PC-9 (cell line): ENCODE measurements around the gene SLC9A6. TPM values are rescaled to one million over a fixed set of nuclear protein-coding genes. Genes with fewer than 3 reads are reported as not detected.

Experiments
- BruUV-seq: library from RNA; stranded (reverse); fragments of 400-500 nt; replicated peaks from 2 replicates; lab custom pipeline; 2021; lab: Mats Ljungman, UMichigan
- CTCF ChIA-PET: fragments of 300-600 bp; sonication (Branson Sonifier 250); formaldehyde crosslinking; loops from one replicate; lab custom pipeline; 2022; ENCODE audit warnings: antibody characterized with exemption; lab: Charles Lee
- POLR2A ChIA-PET: fragments of 300-600 bp; sonication (Branson Sonifier 250); formaldehyde crosslinking; loops from one replicate; lab custom pipeline; 2022; ENCODE audit warnings: antibody characterized with exemption; ENCODE audit not compliant: unreplicated experiment; lab: Charles Lee
- DNase-seq, 2 experiments: peaks; one replicate each; pipeline versions ENCODE4 v3.0.0 to v3.0.0-alpha.2; 2015 to 2022; ENCODE audit warnings: mixed read lengths in 1 of 2
- H2AFZ ChIP-seq: fragments of 200-600 bp; sonication (generic); 2 replicates; pipeline ENCODE4 v1.8.1; 2017; ENCODE audit warnings: antibody characterized with exemption
- H3F3A ChIP-seq: fragments of 200-600 bp; sonication (generic); 2 replicates; pipeline ENCODE4 v1.8.1; 2017; ENCODE audit warnings: antibody characterized with exemption, mild to moderate bottlenecking, low read depth; ENCODE audit not compliant: insufficient read depth
- H3K27ac ChIP-seq: fragments of 200-600 bp; sonication (generic); 2 replicates; pipeline ENCODE4 v1.6.1; 2016; ENCODE audit warnings: mixed run types
- H3K27me3 ChIP-seq: fragments of 200-600 bp; sonication (generic); 2 replicates; pipeline ENCODE4 v1.6.1; 2016; ENCODE audit warnings: low read depth, mixed run types; ENCODE audit not compliant: insufficient read depth
- H3K36me3 ChIP-seq: fragments of 200-600 bp; sonication (generic); 2 replicates; pipeline ENCODE4 v1.6.1; 2016; ENCODE audit warnings: low read depth, mixed run types
- H3K4me1 ChIP-seq: fragments of 200-600 bp; sonication (generic); replicated peaks from 2 replicates; pipeline ENCODE4 v1.6.1; 2016; ENCODE audit warnings: mixed run types; ENCODE audit not compliant: insufficient read depth
- H3K4me2 ChIP-seq: fragments of 200-600 bp; sonication (generic); 2 replicates; pipeline ENCODE4 v1.6.1; 2017; ENCODE audit warnings: mixed run types
- H3K4me3 ChIP-seq: fragments of 200-600 bp; sonication (generic); 2 replicates; pipeline ENCODE4 v1.6.1; 2016; ENCODE audit warnings: mixed run types
- H3K79me2 ChIP-seq: fragments of 200-600 bp; sonication (generic); 2 replicates; pipeline ENCODE4 v1.6.1; 2017; ENCODE audit warnings: low read depth, mixed run types
- H3K9me2 ChIP-seq: fragments of 200-600 bp; sonication (generic); 2 replicates; pipeline ENCODE4 v1.8.1; 2017; ENCODE audit warnings: mild to moderate bottlenecking; ENCODE audit not compliant: insufficient read depth
- H3K9me3 ChIP-seq: fragments of 200-600 bp; sonication (generic); 2 replicates; pipeline ENCODE4 v1.8.1; 2016; ENCODE audit warnings: low read depth; ENCODE audit not compliant: insufficient read depth
- H4K20me1 ChIP-seq: fragments of 200-600 bp; sonication (generic); 2 replicates; pipeline ENCODE4 v1.8.1; 2017; ENCODE audit not compliant: insufficient read depth
- CTCF ChIP-seq: fragments of 200-600 bp; sonication (generic); conservative IDR thresholded peaks from 2 replicates; pipeline ENCODE4 v1.6.1; 2017; ENCODE audit warnings: mixed run types, antibody characterized with exemption, mild to moderate bottlenecking, moderate library complexity
- EZH2 ChIP-seq: fragments of 200-600 bp; sonication (generic); IDR thresholded peaks from 2 replicates; pipeline ENCODE4 v1.8.0; 2017; ENCODE audit warnings: antibody characterized with exemption, low read depth
- intact Hi-C: fragments of 100-400 bp; cut with micrococcal nuclease; formaldehyde crosslinking; loops from one replicate; pipeline ENCODE4 v1.10.0; 2022; ENCODE audit not compliant: unreplicated experiment
- total RNA-seq: library from RNA; stranded (reverse); gene quantifications from 2 replicates; pipeline ENCODE4 v1.2.3, GENCODE V29; 2021

Gene SLC9A6
- total RNA-seq, 1 experiment from 2014 or later, result 16.5 TPM

GRCh38 chrX:135984791-135985156 lies 461 bp upstream of the SLC9A6 start:
- Histone ChIP-seq H3K79me2 (no peaks in the 10 kb centered on the region; the same call in 1 of the 2 replicates), H4K20me1 (no peaks in the 10 kb centered on the region), H3K27me3 (0 out of 2 replicates have a peak, but pooled peaks cover under 1% of the 10 kb centered on the region), H3K36me3 (no peaks in the 10 kb centered on the region), H3F3A (no peaks in the 10 kb centered on the region), H3K27ac (no peak overlapping the region), H2AFZ (peak overlapping the region; percentile 89), H3K9me3 (no peaks in the 10 kb centered on the region), H3K4me1 (peaks cover 27% of the 10 kb centered on the region), H3K4me2 (peak overlapping the region; percentile 91), H3K9me2 (no peaks in the 10 kb centered on the region), H3K4me3 (peak overlapping the region; percentile 81)
- intact Hi-C loops, result loop anchor here (1.0 kb wide), 1 partner anchor 7 kb away; no protein-coding TSS in a partner anchor
- no peak for TF ChIP-seq EZH2
- no peak for TF ChIP-seq CTCF
- no TSS peak for BruUV-seq
- DNase-seq, result no peak
- ChIA-PET POLR2A (no interaction called here), CTCF (interaction anchor here (0.7 kb wide), 1 partner anchor 1067 kb away, joined by 10 read pairs; no protein-coding TSS in a partner anchor)

GRCh38 chrX:135985973-135986310 lies 707 bp downstream of the SLC9A6 start:
- no TSS peak for BruUV-seq
- Histone ChIP-seq H3K4me2 (peak overlapping the region; percentile 91), H3K9me3 (no peaks in the 10 kb centered on the region), H3K4me3 (peak overlapping the region; percentile 81), H3K4me1 (peaks cover 27% of the 10 kb centered on the region), H2AFZ (peak overlapping the region; percentile 89), H3K36me3 (no peaks in the 10 kb centered on the region), H3K9me2 (no peaks in the 10 kb centered on the region), H3F3A (no peaks in the 10 kb centered on the region), H3K27ac (no peak overlapping the region), H3K27me3 (no peaks in the 10 kb centered on the region), H4K20me1 (no peaks in the 10 kb centered on the region), H3K79me2 (no peaks in the 10 kb centered on the region; the same call in 1 of the 2 replicates)
- intact Hi-C loops, result loop anchor here (1.0 kb wide), 1 partner anchor 9 kb away; no protein-coding TSS in a partner anchor
- DNase-seq, result no peak
- ChIA-PET CTCF (interaction anchor here (0.7 kb wide), 1 partner anchor 200 kb away, joined by 11 read pairs; no protein-coding TSS in a partner anchor), POLR2A (no interaction called here)
- TF ChIP-seq EZH2 (no peak), CTCF (no peak)

GRCh38 chrX:135988245-135988644 lies 3.0 kb downstream of the SLC9A6 start:
- H2AFZ ChIP-seq, result no peak overlapping the region
- H4K20me1 ChIP-seq, result no peaks in the 10 kb centered on the region
- ChIA-PET CTCF (no interaction called here), POLR2A (no interaction called here)
- H3K79me2 ChIP-seq, result no peaks in the 10 kb centered on the region; the same call in 1 of the 2 replicates
- no peaks in the 10 kb centered on the region for H3K36me3 ChIP-seq
- intact Hi-C loops, result no loop called here
- BruUV-seq, result no TSS peak
- H3K27ac ChIP-seq, result no peak overlapping the region
- no peaks in the 10 kb centered on the region for H3F3A ChIP-seq
- TF ChIP-seq EZH2, result no peak
- no peak for TF ChIP-seq CTCF
- no peaks in the 10 kb centered on the region for H3K9me2 ChIP-seq
- H3K4me2 ChIP-seq, result no peak overlapping the region
- no peaks in the 10 kb centered on the region for H3K9me3 ChIP-seq
- H3K4me1 ChIP-seq, result peaks cover 18% of the 10 kb centered on the region; the same call in 1 of the 2 replicates
- no peaks in the 10 kb centered on the region for H3K27me3 ChIP-seq
- no peak overlapping the region for H3K4me3 ChIP-seq
- no peak for DNase-seq
